ENCODE results near the gene WDR37. TPM values are rescaled to one million over a fixed set of nuclear protein-coding genes. Genes with fewer than 3 reads are reported as not detected.
"Not testable (repeated sequence)": the region's sequence is repeated elsewhere in the genome, so short reads cannot be mapped to it uniquely, and the experiment has no call there.

WDR37 gene
- total RNA-seq, 1 donor from 2014 or later: 37.9 TPM

- no peak for DNase-seq
Observed at GRCh38 chr10:1154531-1155295, 98.5 kb downstream of the WDR37 start.

GRCh38 chr10:1155791-1156615 lies 99.8 kb downstream of the WDR37 start:
- no peak for DNase-seq

GRCh38 chr10:1156616-1156886 lies 100.4 kb downstream of the WDR37 start:
- DNase-seq: no peak

GRCh38 chr10:1156921-1157614 lies 100.9 kb downstream of the WDR37 start:
- DNase-seq: no peak

- no peak for DNase-seq
Observed at GRCh38 chr10:1157615-1157933, 101.4 kb downstream of the WDR37 start.

- no peak for DNase-seq
Observed at GRCh38 chr10:1158066-1158465, 101.9 kb downstream of the WDR37 start.

- DNase-seq: not testable (repeated sequence)
Observed at GRCh38 chr10:1158536-1158935, 102.4 kb downstream of the WDR37 start.

GRCh38 chr10:1159131-1160061 lies 103.2 kb downstream of the WDR37 start:
- no peak for DNase-seq

- no peak for DNase-seq
Observed at GRCh38 chr10:1160561-1161314, 104.6 kb downstream of the WDR37 start.

GRCh38 chr10:1161315-1161673 lies 105.1 kb downstream of the WDR37 start:
- DNase-seq: not testable (repeated sequence)

GRCh38 chr10:1162481-1163203 lies 106.5 kb downstream of the WDR37 start:
- DNase-seq: no peak

GRCh38 chr10:1163204-1163660 lies 107.0 kb downstream of the WDR37 start:
- no peak for DNase-seq

GRCh38 chr10:1163831-1164230 lies 107.6 kb downstream of the WDR37 start:
- DNase-seq: no peak

GRCh38 chr10:1166101-1166827 lies 110.1 kb downstream of the WDR37 start:
- no peak for DNase-seq

GRCh38 chr10:1166828-1167275 lies 110.7 kb downstream of the WDR37 start:
- DNase-seq: no peak

GRCh38 chr10:1168763-1169162 lies 112.6 kb downstream of the WDR37 start:
- no peak for DNase-seq

GRCh38 chr10:1169186-1169885 lies 113.2 kb downstream of the WDR37 start:
- DNase-seq: no peak

- no peak for DNase-seq
Observed at GRCh38 chr10:1169981-1170866, 114.0 kb downstream of the WDR37 start.
